HG02973 (cell line): ENCODE data around the gene SLX9.
"Not testable (repeated sequence)": the region's sequence is repeated elsewhere in the genome, so short reads cannot be mapped to it uniquely, and the experiment has no call there.

ENCODE experiments used
- ATAC-seq: cut with Tn5 transposase; IDR thresholded peaks from one replicate; pipeline ENCODE4 v1.9.1; 2021; ENCODE audit warnings: moderate library complexity; ENCODE audit not compliant: unreplicated experiment

Gene SLX9

DNA sequence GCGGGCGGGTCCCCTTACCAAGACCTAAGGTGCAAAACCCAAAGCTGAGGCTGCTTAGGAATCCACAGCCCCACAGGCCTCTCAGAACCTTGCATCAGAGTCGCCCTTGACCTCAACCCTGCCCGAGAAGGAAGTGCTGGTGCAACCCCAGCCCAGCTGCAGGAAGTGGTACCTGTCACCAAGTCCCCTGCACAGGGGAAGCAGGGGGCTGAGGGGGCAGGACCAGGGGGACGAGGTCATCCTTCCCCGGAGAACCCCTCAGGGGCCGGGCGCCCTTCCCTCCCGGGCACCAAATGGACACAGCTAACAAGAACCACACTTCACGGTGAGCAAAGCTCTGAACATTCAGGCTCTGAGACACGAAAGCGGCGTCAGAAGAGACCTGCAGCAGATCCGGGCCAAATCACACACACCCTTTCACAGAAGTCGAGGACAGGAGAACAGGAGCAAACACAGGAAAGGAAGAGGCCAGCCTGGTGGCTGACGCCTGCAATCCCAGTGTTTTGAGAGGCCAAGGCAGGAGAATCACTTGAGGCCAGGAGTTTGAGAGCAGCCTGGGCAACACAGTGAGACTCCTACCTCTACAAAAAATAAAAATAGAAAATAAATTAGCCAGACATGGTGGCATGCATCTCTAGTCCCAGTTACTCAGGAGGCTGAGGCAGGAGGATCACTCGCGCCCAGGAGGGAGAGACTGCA, 25.5 kb upstream of the SLX9 start:
- ATAC-seq, result peak; percentile 49

DNA sequence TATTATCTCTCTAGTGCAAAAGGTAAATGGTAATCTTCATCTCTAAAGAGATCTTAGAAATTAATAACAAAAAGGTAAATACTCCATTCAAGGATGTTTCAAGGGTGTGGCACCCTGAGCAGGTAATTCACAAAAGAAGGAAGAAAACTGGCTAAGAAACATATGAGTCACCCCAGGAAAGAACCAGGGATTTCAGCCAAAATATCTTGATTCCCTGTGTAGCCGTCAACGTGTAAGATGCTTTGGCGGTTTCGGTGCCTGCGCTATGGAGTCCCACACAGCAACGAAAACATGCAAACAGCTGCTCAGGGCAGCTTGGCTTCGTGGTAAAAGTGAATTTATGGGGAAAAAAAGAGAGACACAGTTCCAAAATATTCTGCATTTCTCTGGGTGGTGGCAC, 22.9 kb upstream of the SLX9 start:
- no peak for ATAC-seq

DNA sequence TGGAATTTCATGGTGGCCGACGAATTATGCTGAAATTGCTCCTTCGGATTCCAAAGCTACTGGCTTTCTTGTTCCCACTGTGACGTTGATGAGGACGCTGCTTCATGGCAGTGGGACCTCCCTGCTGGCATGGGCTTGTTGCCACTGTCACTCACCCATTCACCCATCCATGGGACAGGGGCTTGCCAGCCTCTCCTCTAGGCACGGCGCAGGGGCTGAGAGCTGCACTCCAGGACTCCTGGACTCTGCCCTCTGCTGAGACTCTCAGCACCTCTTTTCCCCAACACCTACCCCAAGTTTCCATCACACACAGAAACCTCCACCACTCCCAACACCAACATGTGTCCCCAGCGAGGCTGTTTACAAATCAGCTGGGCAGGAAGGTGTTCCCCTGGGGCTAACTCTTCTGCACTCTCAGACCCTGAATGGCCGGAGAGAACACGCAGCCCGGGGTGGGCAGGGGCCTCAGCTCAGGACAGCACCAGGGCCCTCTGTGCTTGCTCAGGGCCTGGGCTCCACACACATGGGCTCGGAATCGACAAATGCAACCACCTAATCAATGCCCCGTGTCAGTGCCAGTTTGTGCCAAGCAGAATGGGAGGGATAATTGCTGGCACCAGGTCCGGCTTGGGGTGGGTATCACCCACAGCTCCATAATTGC, 22.3 kb upstream of the SLX9 start:
- no peak for ATAC-seq

DNA sequence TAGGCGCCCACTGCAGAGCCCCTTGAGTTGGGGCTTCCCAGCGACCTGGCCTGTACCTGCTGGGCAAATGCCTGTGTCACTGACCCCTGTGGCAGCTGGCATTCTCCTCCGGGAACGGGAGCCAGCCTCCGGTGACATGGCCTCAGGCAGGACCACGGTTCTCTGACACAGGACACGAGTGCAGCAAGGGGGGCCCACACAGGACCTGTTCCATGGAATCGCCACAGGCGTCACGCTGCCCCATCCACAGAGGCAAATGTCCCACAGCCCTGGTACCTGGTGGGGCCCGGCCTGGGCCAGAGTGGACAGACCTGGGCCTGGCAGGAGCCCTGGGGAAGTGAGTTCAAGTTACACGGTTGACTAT, 21.7 kb upstream of the SLX9 start:
- ATAC-seq, result no peak

DNA sequence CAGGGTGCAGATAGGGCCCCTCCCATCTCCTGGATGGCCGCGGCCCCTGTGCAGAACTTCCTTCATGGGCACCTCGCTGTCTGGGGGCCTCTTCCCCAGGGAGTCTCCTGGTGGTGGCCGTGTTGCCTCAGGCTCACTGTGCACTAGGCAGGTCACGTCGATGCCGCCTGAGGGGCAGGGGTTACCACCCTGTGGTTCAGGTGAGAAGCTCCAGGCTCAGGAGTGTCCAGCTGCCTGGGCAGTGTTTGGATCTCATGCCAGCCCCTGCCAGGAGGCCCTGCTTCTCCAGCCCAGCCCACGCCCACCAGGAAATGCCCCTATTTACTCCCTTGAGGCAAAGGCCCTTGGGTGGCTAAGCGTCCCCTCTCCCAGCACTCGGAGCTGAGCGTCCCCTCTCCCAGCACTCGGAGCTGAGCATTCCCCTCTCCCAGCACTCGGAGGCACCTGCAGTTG, 21.2 kb upstream of the SLX9 start:
- ATAC-seq, result no peak

DNA sequence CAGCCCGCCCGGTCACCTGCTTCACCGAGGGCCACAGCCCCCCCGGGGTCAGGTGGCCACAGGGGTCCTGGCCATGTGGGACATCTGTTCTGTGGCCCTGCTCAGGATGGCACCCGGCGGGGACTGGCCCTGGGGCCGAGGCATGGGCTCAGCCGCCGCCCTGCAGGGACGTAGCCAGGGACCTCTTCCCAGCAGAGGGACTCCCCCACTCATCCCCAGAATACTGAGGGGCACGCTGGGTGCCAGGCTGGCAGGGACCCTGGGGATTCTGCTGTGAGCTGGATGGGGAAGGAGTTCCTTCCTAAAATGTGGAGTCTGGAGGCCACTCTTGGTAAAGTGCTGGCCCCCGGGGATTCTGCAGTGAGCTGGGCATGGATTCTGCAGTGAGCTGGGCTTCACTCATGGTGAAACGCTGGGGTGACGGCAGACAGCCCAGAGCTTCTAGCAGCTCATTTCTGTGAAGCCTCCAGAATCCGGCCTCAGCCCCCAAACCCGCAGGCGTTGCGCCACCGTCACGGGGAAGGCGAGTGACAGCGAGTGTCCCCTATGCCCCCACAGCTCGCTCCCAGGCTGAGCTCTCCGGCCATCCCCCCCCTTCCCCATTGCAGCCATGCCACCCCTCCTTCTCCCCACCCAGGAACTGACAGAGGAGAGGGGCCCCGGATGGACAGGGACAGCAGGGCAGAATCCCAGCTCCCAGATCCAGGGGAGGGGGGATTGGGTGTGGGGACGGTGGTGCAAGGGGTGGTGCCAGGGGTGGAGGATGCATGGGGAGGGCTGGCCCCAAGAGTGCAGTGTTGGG, 20.5 kb upstream of the SLX9 start:
- ATAC-seq, result no peak

DNA sequence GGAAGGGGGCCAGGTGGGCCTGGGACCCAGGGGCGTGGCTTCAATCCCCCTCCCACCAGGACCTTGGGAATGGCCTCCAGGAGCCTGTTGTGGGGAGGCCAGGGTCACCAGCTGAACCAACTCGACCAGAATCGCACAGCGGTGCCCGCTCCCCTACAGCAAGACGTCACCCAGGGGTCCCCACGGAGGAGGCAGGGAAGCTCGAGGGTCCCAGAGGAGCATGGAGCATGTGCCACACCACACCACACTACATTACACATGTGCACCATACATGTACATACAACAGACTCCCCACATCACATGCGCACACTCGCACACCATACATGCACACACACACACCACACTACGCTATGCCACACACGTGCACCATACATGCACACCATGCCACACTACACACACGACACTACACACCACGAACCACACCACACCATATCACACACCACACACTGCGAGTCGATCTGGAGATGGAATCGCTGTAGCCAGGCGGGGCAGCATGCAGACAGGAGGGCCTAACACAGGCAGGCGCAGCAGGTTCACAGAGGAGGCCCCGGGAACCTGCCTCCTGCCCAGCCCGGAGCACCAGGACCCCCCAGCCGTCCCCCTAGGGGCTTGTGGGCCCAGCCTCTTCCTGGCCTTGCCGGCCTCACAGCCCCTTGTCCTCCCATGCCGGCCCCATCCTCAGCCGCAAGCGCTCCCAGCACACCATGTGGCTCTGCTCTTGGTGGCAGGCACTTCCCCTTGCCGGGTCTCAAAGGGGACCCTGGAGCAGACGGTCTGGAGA, 19.7 kb upstream of the SLX9 start:
- no peak for ATAC-seq

DNA sequence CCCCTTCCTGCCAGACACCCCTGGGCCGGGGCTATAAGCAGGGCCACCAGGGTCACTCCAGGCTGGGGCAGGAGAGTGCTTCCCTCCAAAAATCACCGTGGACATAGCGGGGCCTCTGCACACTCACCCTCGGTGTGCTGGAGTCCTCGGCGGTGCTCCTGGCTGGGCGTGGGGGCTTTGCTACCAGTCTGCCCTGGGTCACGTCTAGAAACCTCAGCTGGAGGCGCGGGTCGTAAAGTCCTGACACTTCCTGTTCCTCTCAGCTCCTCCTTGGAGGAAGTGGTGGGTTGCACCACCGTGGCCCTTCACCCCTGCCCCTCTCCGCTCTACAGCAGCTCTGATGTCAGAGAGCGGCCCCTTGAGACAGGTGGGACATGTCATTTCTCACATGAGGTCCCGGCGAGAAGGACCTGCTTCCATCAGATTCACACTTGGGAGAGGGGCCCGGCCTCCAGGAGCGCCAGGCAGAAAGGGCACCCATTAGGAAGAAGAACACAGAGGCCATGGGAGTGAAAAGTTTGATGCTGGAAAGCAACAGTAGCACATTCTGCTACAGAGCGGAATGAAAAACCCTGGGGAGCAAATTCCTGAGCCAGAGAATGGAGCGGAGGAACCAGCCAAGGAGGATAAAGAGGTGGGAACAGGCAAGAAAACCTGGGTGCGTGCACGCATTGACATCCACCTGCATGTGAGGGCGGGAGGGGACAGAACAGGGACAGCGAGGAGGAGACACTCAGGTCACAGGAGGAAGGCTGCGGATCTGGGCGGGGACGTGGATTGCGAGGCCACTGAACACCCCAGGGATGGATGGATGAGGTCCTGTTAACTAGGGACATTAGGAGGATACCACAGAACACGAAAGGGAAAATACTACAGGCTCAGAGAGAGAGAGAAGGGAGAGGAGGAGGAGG, 18.9 kb upstream of the SLX9 start, which contains the start of gene ITGB2:
ITGB2 (minus strand) TSS at position 206 of the 911 bp plus-strand sequence. CDS start 10,117 bp downstream, outside the sequence.
- no peak for ATAC-seq

DNA sequence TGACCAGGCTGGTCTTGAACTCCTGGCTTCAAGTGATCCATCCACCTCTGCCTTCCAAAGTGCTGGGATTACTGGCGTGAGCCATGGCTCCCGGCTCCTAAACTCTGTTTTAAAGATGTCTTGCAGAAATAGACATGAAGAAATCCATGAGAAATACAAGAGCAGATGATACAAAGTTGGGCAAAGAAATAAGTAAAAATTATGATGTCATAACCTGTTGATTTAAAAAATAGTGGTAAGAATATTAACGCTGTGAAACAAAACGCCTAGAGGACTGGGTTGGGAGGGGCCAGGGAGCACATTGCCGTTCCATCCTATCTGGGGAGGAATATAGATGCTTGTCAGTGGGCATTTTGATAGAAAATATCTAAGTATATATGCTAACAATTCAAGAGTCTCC, 17.9 kb upstream of the SLX9 start:
- no peak for ATAC-seq

DNA sequence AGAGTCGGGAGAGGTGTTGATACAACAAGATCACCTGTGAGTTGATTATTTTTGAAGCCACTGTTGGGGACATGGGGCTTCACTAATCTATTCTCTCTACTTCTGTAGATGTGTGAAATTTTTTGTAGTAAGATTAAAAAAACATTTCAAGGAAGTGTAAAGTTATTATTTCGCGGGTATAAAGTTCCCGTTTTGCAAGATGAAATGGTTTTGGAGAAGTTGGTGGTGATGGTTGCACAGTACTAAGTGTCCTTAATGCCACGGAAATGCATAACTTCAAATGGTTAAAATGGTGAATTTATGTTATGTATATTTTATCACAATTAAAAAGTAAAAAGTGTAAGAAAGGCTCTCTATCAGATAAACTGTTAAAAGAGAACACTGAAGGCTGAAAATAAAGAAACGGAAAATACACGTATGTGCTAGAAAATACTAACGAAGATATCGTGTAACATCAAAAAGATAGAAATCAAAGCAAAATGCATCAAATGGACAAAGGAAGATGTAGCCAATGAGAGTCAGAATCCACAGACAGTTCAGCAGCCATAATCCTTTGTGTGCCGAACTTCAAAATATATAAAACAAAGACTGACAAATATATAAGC, 16.2 kb upstream of the SLX9 start:
- ATAC-seq, result no peak

DNA sequence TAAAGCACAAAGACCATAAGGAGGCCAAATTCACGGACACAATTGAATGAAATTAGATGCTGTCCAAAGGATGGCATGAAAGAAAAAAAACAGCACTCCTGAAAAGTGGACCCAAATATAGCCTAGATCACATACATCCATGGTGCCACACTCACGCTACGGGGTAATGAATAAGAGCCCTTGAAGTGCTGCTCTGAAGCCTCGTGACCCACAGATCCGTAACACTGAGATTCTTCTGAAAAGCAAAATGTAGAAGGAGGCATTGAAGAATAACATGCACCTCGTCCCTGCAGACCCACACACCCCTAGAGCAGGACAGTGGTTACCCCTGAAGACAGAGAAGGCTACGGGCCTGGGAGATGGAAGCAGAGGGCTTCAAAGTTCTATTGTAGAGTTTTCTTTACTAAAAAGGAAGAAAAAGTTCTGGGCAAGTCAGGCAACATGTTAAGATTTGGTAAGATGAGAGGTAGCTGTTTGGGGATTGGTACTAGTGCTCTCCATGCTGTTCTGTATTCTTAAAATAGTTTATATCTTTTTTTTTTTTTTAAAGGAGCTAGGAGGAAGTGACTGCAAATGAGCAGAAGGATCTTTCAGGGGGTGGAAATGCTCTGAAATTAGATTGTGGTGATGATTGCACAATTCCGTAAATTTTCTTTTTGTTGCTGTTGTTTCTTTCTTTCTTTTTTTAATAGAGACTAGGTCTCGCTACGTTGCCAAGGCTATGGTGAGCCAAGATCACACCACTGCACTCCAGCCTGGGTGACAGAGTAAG, 15.0 kb upstream of the SLX9 start:
- no peak for ATAC-seq

DNA sequence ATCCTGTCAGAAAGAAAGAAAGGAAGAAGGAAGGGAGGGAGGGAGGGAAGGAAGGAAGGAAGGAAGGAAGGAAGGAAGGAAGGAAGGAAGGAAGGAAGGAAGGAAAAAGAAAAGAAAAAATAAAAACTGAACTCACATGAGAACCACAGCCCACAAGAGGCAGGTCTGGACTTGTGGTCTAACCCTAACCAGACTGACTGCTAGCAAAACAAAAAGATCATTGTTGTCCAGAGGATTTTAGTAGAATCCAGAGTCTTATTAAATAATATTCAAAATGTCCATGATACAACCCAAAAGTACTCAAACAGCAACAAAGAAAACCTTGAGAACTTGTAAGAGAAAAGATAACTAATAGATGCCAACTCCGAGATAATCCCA, 14.5 kb upstream of the SLX9 start:
- ATAC-seq, result no peak

DNA sequence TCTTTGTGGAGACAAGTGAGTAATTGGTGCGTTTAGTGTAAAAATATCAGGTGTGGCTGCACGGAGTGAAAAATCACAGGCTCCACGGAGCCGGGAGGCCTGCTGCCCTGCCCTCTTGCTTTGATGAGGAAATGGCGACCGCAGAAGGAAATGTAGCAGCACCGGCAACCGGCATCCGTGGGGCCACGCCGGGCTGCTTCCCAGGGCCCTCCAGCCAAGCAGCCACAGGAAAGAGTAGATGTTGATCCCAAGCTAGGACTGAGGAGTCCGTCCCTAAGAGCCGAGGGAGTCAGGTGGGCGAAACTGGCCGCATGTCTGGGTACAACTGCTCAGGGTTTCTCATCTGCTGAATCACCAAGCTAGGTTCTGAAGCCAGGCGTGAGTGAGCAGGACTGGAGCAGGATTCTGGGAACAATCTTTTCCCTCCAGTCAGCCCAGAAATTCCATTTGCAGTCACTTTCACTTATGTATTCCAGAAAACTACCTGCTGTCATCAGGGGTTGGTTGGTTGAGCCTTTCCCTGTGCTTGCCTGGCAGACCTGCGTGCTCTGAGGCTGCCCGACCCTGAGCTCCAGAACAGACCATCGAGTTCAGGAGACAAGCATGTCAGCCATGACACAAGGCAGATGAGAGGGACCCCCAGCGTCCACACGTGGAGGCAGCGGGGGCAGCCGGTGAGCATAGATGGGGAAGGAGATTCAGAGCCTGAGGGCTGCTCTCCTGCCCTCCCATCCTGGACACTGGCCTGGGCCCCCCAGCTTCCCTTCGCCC, 13.3 kb upstream of the SLX9 start:
- no peak for ATAC-seq

DNA sequence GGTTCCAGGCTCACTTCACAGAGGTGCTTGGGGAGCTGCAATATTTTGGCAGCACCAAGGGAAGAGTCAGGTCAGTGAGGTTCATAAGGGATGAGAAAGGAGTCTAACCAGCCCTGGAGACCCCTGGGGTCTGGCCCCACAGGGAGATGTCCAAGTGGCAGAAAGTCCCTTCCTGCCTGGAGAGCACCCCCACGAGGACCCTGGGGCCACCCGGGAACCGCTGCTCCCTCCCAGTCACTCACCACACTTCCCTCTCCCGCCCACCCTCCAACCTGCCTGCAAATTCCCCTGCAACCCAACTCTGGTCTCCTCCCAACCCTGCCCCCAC, 12.6 kb upstream of the SLX9 start:
- ATAC-seq, result no peak

DNA sequence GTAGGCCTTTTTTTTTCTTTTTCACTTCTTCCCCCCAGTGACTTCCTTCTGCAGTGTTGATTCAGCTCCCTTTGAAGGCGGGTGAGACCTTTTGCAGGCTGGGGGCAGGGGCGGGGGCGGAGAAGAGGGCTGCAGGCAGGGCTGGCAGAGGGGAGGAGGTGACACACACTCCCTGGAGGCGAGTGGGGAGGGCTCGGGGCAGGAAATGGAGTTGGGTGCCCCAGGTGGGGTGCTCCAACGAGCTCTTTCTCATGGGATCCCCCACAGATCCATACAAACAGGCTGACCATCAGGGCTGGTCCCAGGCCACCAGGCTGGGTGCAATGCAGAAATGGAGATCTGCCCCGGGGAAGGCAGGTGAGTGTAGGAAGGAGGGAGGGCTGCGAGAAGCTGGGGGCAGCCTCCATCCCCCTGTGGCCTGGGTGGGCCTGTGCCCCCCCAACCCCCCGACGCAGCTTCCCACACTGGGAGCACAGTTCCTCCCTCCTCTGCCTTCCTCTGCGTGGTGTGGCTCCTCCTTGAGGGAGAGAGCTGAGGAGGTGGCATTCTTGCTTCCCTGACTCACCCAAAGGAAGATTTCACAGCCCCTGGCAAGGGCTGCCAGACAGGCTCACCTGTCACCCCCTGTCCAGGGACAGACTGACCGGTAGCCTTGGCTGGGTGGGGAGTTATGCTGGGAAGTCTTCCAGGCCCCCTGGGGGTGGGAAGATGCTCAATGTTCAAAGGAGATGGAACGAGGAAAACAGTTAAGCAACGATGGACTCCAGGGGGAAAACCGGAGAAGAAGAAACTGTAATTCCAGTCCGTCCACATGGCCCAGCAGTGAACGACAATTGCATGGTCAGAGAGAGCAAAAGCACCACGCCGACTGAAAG, 12.0 kb upstream of the SLX9 start:
- no peak for ATAC-seq

DNA sequence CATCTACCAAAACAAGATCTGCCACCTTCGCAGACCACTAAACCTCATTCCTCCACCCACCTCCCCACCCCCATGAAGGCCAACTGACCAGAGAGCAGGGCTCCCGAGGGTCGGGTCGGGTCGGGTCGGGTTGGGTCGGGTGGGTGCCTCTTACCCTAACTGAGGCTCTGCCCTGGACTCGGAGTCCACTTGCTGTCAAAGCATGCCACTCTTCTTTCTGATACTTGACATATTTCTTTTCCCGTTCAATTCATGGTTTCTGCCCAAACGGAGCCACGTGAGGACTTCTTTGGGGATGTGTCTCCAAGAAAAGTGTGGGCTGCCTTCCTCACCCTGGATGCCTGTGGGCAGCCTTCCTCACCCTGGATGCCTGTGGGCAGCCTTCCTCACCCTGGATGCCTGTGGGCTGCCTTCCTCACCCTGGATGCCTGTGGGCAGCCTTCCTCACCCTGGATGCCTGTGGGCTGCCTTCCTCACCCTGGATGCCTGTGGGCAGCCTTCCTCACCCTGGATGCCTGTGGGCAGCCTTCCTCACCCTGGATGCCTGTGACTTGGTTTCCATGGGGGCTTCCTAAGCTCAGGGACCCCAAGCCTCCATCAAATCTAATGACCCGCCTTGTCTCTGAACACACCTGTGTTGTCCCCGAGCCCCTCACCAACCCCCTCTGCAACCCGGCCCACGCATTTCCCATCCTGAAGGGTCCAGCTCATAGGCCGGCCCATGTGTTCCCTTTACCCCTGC, 11.2 kb upstream of the SLX9 start:
- ATAC-seq, result not testable (repeated sequence)
